CD4-positive, alpha-beta T cell treated with Interleukin-15 for 1 hour (primary cell): ENCODE results near the gene RASA3.

Experiments
- DNase-seq: peaks from one replicate; pipeline ENCODE4 v3.0.0-alpha.2; 2020

Gene RASA3

GRCh38 chr13:113946409-113947181 is 185.8 kb downstream of the RASA3 start:
- no peak for DNase-seq

GRCh38 chr13:113945857-113946408 is 186.5 kb downstream of the RASA3 start:
- DNase-seq = no peak

GRCh38 chr13:113943821-113944565 is 188.4 kb downstream of the RASA3 start:
- no peak for DNase-seq

GRCh38 chr13:113942591-113943103 is 189.8 kb downstream of the RASA3 start:
- DNase-seq = no peak

GRCh38 chr13:113941571-113942191 is 190.7 kb downstream of the RASA3 start:
- DNase-seq = no peak

GRCh38 chr13:113939944-113940297 is 192.5 kb downstream of the RASA3 start:
- no peak for DNase-seq

GRCh38 chr13:113939129-113939943 is 193.1 kb downstream of the RASA3 start:
- DNase-seq = no peak

GRCh38 chr13:113938716-113939115 is 193.7 kb downstream of the RASA3 start:
- no peak for DNase-seq

- DNase-seq = no peak
Observed at GRCh38 chr13:113938246-113938645, 194.2 kb downstream of the RASA3 start.

- DNase-seq = no peak
Observed at GRCh38 chr13:113937527-113938180, 194.8 kb downstream of the RASA3 start.

- no peak for DNase-seq
Observed at GRCh38 chr13:113937073-113937472, 195.3 kb downstream of the RASA3 start.

GRCh38 chr13:113936166-113936965 is 196.1 kb downstream of the RASA3 start:
- no peak for DNase-seq

GRCh38 chr13:113935001-113935844 is 197.2 kb downstream of the RASA3 start:
- no peak for DNase-seq

- no peak for DNase-seq
Observed at GRCh38 chr13:113934576-113934975, 197.8 kb downstream of the RASA3 start.

GRCh38 chr13:113933901-113934300 is 198.5 kb downstream of the RASA3 start:
- DNase-seq = no peak

GRCh38 chr13:113931841-113932459 is 200.5 kb downstream of the RASA3 start:
- DNase-seq = no peak

GRCh38 chr13:113930671-113931637 is 201.5 kb downstream of the RASA3 start:
- peak; percentile 46 for DNase-seq
